Raji (cell line): ENCODE data around the gene ALDH18A1.

Experiments used
- POLR2A ChIP-seq: IDR thresholded peaks from 2 replicates; pipeline ENCODE4 v1.6.1; 2011; ENCODE audit warnings: low read depth, low read length, control low read depth; ENCODE audit not compliant: insufficient read depth

The ALDH18A1 gene

DNA sequence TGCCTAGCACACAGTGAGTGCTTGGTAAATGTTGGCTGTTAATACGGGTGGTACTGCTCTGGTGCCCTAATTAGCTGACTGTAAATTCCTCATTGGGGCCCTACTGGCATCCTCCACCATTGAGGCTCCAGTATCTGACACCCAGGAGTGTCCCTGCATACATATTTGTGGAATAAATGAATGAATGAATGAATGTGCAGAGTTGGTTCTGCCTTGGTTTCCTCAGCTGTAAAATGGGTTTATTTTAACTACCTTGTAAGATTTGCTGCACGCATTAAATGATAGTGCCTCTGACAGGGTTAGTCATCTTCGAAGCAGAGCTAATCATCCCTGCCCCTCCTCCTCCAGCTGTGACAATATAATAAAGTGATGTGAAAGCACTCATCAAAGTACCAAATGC, 45.8 kb downstream of the ALDH18A1 start:
- TF ChIP-seq POLR2A = no peak

DNA sequence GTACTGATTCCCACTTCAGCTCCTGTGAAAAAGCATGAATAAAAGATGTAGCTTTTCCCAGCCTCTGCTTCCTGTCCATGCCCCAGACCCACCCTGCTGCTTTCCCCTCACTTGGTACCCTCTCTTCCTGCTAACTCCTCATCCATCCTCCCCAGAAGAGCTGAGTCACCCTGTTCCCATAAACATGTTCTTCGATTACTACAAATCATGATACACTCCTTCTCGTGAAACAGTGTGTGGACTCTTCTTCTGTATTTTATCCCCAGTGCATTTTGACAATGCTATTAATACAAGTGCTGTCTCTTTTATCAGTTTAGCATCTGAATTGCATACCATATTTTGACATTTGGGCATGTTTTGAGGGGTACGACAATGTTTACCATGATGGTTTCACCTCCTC, 49.6 kb downstream of the ALDH18A1 start:
- no peak for TF ChIP-seq POLR2A

DNA sequence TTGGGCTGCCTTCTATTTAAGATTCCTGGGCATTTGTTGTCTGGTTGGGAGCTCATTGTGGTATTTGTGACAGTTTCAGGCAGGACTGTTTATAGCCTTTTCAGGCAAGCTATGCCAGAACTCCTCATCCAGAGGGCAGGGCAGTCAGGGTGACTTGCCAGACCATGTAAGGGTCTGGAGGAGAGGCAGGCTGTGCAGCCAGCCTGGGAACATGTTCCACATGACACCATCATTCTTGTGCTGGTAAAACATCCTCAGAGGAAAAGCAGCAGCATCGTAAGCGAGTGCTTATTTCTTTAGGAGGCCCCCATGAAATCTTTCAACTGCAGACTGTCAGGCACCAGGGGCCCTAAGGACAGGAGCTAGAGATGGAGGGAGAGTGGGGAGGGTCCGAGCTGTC, 51.3 kb downstream of the ALDH18A1 start:
- TF ChIP-seq POLR2A = no peak

DNA sequence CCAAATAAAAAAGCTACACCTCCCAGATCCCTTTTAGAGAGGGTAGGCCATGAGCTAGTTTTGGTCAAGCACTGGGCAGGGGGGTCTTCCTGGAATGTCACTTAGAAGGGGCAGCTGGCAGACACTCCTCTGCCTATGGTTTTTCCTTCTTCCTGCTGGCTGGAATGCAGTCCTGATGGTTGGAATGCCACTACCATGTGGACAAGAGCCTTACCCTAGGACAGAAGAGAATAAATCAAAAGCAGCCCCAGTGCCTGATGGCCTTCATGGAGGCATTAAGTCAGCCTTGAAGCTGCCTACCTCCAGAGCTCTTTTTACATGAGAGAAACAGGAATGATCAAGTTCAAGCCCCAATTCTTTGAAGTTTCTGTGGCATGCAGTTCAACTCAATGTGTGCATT, 51.9 kb downstream of the ALDH18A1 start:
- TF ChIP-seq POLR2A = no peak

DNA sequence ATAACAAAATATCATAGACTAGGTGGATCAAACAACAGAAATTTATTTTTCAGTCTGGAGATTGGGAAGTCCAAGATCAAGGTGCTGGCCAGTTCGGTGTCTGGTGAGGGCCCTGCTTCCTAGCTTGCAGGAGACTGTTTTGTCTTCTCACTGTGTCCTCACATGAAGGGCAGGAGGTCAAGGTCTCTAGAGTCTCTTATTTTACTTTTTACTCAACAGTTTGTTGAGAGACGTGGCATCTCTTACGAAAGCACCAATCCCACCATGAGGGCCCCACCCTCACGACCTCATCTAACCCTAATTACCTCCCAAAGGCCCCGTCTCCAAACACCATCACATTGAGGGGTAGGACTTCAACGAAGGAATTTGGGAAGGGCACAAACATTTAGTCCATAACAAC, 54.1 kb downstream of the ALDH18A1 start:
- TF ChIP-seq POLR2A = no peak

DNA sequence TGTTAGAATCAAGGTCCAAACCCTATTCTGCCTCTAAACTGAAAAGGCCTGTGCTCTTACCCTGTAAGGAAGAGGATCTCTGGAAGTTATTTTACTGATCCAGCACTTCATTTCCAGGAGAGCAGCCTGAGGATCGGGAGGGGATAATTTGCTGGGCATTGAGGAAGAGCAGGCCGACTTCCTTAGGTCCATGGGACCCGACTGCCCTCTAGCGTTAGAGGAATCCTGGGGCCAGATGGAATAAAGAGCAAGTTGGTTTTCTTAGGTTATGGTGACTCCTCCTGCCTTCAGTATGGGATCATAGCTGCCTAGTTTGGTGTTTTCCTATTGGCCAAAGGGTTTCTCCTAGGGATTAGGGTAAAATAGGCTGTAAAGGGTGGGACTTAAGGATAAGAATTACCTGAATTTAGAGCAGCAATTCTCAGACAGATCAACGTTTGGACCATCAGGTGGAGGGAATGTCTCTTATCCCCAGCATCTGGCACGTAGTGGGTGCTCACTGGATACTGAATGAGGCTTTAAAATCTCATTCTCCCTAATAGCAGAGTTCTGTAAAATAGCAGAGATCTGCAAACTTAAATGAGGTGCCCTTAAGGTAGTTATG, 55.3 kb downstream of the ALDH18A1 start:
- TF ChIP-seq POLR2A = no peak

DNA sequence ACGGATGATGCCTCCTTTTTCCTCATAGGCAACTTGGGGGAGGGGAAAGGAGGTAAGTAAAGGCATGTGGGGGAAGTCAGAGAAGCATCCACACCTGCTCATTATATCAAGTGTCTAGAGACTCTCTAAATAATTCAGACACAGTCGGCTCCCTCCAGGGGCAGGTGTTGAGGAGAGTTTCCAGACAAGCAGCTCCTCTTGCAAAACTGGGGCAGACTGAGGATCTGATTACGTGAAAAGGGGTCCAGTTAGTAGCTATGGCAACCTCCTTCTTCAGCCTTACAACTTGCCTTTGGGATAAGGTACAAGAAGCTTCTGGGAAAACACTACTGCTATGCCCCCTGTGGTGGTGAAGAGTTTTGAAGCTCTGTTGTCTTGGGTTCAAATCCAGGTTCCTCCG, 56.4 kb downstream of the ALDH18A1 start:
- TF ChIP-seq POLR2A = no peak

DNA sequence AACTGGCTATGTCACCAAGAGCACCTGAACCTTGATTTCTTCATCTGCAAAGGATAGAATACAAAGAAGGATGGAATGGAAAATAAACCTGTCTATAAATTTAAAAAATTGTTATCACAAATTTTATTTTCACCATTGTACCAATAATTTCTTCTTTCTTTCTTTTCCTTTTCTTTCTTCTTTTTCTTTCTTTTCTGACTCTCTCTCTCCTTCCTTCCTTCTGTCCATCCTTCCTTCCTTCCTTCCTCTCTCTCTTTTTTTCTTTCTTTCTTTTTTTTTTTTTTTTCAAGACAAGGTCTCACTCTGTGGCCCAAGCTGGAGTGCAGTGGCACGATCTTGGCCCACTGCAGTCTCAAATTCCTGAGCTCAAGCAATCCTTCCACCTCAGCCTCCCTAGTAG, 58.7 kb downstream of the ALDH18A1 start:
- no peak for TF ChIP-seq POLR2A

DNA sequence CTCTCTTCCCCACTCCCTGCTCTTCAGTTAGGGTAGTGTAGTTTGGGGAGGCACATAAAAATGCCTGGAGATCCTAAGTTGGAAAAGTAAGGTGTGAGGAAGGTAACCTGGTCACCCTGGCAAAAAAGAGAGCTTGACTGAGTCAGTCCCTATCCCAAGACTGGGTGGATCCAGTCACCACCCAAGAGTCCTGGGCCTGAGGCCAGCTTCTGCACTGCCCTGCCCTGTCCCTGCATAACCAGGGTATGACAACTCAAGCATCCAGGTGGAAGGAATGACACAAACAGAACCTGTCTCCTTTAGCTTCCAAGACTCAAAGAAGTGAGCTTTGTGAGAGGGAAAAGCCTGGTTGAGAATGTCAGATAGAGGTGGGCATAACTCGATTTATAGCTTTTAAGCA, 68.5 kb downstream of the ALDH18A1 start:
- TF ChIP-seq POLR2A = no peak

DNA sequence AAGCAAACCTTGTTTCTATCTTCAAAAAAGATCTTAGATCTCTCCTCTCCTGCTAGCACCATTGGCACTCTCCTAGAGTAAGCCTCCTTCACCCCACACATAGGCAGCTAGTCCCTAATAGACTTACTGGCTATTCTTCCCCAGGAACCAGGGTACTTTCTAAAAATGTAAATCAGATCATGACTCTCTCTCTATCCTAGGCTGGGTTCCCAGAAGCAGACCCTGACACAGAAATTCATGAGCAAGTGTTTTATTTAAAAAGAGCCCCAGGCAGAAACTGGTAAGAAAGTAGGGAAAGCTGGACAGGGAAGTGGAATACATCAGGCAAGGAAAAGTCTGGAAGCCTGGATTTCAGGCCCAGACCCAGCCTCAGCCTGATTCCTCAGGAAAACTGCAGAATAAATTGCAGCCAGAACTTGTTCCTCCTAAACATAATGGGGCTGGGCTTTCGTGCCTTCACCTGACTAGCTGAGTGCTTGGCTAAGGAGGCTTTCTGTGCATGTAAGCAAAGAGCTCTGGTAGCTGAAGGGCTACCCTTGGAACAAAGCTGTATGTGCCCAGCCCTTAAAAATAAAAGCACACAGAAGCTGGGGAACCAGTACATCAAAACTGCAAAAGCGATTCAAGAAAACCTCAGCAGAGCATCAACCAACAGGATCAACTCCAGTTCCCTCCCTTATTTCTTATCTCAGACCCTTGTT, 76.5 kb downstream of the ALDH18A1 start:
- no peak for TF ChIP-seq POLR2A

DNA sequence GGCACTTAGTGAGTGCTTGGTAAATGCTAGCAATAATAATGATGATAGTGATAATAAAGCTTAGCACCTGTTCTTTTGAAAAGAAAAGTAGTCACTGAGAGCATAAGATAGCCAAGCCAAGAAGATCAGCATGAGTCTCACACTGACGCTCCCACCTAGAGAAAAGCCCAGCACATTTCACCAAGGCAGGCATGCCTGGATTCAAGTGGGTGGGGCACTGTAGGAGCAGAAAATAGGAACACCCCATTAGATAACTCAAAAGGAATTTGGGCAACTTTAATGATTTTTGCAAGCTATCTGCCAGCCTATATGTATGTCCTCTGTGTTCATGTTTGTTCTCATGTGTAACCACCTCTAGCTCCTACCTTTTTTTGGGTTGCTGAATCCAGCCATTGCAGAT, 77.2 kb downstream of the ALDH18A1 start:
- TF ChIP-seq POLR2A = no peak

DNA sequence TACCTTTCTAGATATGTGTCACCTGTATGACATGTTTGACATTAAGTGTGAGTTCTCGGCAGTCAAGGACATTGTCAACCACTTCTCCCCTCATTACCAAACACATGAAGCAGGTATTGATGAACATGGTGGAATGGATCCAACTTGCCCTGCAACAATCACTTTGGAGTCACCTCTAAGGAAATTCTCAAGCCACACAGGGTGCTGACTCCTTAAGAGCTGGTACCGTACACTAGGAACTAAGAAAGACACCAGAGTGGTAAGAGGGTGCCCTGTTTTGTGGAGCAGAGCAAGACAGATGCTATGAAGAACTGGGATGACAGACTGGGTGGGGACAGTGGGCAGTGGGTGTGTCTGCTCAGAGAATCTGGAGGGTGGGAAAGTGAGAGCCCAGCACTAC, 77.9 kb downstream of the ALDH18A1 start:
- TF ChIP-seq POLR2A = no peak

DNA sequence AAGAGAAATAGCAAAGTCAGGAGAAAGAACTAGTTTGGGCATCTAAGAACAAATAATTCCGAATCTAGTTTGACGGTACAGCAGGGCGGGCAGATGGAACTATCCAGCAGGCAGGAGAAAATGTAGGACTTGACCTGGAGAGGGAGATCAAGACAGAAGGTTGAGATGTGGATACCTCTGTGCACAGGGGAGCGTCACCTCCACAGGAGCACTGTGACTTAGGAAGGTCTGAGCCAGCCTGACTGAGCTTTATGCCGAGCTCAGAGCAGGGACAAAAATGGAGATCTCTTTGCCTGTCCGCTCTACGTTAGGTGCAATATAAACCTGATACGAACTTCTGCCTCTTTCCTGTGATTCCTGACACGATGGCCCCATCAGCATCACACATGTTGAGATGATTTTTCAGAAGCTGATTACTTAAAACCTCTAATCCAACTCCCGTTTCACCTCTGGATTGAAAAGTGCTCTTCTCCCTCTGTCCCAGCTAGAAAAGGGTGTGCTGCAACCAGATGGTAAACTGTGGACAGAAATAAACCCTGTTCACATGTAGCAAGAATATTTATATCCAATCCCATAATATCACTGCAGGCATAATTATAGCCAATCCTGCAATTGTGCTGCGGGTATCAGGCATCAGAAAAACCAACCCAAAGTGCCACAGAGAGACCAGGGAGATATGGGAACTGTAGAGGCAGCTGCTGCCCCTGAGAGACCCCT, 81.7 kb downstream of the ALDH18A1 start:
- no peak for TF ChIP-seq POLR2A

DNA sequence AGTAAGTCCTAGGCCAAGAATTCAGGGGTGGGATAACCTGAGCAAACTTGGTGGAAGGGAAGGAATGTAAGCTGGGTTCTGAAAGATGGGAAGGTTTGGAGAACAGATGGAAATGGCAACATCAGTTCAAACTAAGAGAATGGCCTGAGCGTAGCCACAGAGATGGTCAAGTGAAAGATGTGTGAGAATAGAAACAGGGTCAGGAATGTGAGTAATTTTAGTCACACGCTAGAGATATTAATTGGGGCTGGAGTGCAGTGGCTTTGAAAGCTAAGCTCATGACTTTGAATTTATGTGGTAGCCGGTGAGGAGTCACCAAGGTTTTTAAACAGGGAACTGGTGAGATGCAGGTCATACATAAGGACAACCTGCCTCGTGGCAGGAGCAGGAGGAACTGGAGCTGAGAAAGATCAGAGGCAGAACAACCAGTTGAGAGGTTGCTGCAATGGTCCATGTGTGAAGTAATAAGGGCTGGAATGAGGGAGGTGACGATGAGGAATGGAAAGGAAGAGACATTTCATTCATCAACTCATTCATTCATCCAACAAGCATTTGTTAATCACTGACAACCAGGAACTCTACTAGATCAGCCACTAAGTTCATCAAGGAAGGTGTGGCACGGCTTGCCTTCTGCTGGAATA, 82.4 kb downstream of the ALDH18A1 start:
- no peak for TF ChIP-seq POLR2A

DNA sequence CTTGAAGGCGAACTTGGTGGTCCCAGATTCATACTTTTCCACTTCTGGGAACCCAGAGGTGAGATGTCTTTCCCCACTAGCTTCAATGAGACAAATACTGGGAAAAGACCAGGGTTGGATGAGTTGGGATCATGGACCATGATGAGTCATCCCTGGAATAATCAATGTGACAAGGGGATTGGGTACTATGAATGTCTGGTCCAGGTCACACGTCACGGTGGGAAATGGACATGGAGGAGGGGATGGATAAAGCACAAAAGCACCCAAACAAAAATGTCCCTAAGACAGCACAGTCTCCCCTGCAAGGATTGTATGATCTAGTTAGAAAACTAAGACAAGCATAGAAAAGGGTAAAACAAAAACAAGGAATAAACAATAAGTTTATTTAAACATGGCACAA, 83.0 kb downstream of the ALDH18A1 start:
- no peak for TF ChIP-seq POLR2A
